ENCODE data around the gene RBM26.
A peak's percentile ranks its signal among the peaks of the same experiment; 100 is the strongest.
"Not testable (repeated sequence)": the region's sequence is repeated elsewhere in the genome, so short reads cannot be mapped to it uniquely, and the experiment has no call there.

RBM26 gene

DNA sequence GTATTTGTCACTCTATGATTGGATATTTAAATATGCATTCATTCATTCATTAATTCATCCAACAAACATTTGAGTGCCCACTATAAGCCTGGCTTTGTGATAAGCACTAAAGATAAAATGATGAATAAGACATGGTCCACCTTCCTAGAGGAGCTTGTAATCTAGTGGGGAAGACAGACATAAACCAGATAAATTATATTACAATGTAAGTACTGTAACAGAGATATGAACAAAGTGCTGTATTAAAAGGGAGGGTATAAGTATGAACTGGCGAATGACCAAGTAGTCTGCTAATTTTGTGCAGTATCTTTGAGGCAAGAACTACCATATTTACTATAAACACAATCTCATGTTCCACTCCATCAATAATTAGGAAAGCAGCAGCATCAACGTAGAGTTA is 88.2 kb downstream of the RBM26 start:
- DNase-seq = no peak

DNA sequence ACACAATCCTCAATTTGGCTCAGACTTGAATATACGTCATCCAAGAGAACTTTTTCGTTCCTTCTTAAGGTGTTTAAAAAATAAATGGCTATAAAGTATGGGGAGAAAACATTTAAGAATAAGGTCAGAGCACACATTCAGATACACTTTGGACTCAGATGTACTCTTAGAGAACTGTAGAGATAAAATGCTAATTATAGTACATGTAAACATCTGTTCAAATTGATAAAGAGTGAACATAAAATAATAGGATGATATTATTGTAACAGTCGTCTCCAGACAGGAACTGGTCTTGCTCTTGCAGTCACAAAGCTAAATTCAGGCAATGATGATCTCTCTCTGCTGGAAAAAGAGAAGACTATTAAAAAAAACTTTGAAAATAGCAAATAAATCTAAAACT is 91.4 kb downstream of the RBM26 start:
- no peak for DNase-seq

DNA sequence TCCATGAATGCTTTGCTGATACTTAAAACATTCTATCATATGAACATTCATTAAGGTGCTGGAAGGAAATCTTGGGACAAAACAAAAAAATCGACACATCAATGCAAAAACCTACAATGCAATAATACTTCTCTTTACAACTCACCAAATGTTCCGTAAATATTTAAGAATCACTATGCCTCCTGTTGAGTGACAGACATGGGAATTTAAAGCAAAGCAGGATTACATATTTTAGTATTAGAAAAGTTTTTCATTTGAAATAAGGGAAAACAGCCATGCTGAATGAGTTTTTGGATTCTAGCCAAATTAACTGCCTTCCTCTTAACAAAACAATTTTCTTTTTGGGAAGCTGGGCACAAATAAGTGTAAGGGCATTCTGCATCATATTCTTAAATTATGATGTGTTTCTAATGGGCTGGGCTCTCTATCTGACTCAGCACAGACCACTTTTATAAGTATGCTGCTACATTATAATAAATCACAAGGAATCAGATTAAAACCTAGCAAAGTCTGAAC is 93.7 kb downstream of the RBM26 start:
- no peak for DNase-seq

DNA sequence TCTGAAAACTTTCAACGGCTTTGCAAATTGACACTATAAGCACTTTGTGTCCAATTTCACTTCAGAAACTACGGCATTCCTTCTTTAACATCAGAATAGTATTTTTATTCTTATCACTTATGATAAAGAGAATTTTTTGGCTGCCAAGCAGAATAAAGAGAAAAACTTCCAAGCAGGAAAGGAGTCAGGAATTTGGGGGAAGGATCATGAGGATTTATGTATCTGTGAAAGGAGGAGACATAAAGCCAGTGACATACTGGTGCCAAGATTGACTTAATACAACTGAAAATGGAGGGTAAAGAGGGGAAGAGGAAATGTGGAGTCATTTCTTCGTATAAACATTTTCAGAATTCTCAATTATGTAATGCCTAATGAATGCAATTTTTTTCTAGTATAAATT is 94.7 kb downstream of the RBM26 start:
- DNase-seq = no peak

DNA sequence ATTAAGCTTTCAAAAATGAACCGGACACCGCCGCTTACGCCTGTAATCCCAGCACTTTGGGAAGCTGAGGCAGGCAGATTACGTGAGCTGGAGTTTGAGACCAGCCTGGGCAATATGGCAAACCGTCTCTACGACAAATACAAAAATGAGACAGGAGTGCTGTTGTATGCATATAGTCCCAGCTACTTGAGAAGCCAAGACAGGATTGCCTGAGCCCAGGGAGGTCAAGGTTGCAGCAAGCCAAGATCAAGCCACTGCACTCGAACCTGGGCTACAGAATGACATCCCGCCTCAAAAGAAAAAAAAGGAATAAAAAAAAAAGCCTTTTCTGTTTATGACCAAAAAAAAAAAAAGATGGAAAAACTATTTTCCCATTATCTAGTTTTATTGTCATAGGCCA is 96.4 kb downstream of the RBM26 start:
- DNase-seq = no peak

DNA sequence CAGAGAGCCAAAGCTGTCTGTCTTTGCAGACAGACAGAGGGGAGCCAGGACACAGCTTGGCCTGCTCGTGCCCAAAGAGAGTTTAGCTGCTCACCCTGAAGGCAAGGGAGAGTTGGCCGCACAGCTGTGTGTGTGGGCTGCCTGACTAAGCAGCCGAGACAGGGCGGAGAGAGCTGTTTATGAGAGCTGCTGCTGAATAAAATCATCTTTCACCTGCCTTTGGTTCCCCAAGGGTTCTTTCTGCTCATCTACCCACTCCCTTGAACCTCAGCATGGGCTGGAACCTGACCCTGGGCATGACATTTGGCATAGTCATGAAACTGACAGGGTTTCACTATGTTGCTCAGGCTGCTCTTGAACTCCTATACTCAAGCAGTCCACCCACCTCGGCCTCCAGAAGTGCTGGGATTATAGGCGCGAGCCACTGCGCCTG is 98.2 kb downstream of the RBM26 start:
- DNase-seq = peak in 1 of 2 donors; percentile 3

DNA sequence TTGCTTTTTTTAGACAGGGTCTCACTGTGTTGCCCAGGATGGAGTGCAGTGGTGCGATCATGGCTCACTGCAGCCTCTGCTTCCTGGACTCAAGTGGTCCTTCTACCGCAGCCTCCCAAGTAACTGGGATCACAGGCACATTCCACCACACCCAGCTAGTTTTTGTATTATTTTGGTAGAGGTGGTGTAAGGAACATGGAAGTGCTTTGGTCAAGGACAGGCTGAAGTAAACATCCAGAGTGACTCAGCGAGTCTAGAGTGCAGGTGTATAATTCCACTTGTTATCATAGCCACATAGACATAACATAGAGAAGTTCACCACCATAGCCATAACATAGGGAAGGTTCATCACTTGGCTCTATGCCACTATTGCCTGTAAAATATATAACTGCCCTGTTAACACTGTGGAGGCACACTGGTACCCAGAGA is 98.6 kb downstream of the RBM26 start:
- DNase-seq = no peak

DNA sequence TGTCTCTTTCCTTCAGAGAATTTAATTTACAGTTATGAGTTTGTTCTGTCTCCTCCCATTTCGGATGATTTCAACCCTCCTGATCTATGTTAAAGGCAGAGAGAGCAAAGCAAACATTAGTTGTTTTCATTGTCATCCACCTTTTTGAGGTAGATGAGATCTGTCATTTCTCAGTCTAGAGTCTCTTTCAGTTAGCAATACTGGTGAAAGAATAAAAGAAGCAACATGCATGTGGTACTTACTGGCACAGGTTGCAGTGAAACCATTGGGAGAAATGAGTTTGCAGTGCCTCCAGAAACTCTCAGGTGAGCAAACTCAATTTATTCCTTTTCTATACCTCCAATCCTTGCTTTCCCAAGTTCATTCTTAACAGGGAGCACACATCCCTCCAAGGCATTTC is 99.4 kb downstream of the RBM26 start:
- no peak for DNase-seq

DNA sequence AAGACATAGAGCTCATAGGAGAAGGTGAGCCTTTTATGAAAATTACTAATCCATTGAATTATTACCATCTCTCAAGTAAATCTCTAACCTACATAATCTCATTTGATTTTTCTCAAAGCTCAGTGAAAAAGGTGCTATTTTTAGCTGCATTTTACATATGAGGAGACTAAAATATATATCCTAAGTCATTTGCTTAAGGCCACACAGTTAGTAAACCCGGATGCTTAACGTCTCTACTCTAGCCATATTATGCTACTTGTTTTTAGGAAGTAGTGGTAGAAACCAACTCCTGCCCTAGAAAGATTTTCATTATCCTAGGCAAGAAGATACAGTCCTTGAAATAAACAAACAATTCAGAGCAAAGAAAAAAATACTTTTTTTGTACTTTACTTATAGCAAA is 108.9 kb downstream of the RBM26 start:
- DNase-seq = no peak

DNA sequence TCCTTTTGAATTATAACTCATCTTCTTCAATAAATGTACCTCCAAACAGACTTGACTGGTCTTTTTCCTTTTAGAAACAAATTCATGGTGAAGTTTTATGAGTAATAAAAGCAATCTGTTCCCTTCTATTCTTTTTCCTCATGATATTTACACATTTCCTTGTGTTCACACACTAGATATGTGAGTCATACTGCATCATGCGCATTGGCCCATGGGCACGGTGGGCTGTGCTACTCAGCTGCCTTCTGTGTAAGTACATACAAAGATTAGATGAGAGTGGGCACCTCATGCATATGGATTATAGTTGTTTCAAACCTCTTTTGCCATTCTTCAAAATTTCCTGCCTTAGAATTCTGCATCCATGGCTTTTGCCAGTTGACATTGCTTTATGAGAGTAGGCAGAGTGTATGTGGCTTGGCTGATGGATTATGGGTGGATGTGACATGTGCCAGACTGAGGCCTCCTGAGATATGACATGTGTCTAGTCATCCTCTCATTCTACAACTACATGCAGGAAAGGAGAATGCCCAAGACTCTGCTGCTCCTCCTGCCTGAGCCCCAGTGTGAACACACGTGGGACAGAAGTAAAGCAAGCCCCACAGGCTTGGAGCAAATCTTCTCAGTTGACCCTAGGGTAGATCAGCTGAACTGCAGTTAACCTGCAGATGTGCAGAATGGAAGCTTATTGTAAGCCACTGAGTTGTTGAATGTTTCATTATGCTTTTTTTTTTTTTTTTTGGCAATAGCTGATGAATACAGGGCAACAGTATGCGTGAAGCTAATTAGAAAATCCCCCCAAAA is 109.9 kb downstream of the RBM26 start:
- no peak for DNase-seq

DNA sequence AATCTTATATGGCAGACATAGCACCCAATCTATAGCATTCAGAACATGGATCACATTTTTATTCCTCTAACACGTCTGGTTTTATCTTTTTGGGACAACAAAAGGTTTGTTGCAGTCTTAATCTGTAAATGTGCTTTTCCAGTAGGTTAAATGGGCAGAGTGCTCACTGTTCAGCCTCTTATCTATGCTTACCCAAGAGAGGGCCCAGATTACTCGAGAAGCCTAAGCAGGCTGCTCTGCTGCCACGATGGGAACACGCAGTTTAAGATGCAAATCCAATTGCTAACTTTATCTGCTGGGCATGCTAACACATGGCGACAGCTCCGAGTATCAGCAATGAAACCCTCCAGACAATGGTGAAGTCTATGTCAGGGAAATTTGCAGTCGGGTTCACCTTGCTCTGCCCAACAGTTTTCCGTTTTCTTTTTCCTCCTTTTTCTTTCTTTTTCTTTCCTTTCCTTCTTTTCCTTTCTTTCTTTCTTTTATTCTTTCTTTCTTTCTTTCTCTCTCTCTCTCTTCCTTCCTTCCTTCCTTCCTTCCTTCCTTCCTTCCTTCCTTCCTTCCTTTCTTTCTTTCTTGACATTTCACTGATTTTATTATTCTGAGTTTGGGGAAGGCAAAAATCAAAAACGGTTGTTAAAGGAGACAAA is 115.3 kb downstream of the RBM26 start:
- DNase-seq = no peak

DNA sequence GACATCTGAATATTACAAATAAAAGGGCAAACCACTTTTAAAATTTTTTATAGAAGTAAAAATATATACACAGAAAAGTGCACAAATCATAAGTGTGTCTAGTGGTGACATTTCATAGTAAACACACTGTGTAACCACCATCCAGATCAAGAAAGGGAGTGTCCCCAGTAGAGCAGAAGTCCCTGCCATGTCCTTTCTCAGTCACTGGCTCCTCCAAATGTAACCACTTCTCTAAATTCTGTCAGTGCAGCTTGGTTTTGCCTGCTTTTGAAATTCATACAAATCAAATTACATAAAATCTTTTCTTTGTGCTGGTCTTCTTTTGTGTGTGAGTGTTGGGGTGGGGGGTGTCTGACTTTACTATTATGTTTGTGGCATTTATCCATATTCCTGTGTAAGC is 116.5 kb downstream of the RBM26 start:
- DNase-seq = no peak

DNA sequence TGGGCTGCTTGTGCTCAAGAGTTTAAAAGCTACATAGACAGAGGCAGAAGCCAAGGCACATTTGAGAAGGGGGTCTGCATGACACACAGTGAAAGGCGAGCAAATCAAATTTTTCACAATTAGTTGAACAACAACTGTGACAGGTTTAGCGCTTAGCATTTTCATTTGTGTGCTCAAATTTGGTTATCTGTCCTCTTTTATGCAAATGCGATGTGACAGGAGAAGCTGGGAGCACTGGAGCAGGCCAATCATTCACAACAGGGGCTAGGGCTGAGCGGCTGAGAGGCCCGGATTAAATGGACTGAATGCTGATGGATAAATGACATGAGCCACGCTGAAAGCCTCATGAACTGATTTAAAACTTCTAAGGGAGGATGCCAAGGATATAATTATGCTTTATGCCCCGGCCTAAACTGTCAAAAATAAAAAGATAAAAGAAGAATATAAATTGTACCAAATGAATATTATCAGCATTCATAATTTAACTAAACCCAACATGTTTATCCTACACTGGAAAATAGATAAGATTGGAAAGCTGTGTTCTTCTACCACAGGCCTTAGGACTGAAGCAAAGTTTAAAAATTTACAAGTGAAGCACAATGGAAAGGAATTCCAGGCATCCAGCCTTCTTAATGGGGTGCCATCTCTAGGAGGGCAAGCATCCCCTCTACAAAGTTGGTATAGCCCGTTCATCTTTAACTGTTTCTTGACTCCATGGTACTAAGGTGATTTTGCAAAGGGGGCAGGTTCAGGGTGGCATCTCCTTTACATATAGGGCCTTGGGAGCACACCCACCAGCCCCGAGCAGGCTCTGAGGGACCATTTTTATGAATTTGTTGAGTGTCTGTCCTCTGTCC is 117.9 kb downstream of the RBM26 start:
- DNase-seq = no peak

DNA sequence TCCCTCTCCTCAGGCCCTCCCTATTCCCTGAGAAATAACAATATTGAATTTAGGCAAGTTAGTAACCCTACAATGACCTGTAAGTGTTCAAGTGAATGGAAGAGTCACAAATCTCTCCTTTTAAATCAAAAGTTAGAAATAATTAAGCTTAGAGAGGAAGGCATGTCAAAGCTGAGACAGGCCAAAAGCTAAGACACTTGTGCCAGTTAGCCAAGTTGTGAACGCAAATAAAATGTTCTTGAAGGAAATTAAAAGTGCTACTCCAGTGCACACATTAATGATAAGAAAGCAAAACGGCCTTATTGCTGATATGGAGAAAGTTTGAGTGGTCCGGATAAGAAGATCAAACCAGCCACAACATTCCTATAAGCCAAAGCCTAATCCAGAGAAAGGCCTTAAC is 120.9 kb downstream of the RBM26 start:
- DNase-seq = no peak

DNA sequence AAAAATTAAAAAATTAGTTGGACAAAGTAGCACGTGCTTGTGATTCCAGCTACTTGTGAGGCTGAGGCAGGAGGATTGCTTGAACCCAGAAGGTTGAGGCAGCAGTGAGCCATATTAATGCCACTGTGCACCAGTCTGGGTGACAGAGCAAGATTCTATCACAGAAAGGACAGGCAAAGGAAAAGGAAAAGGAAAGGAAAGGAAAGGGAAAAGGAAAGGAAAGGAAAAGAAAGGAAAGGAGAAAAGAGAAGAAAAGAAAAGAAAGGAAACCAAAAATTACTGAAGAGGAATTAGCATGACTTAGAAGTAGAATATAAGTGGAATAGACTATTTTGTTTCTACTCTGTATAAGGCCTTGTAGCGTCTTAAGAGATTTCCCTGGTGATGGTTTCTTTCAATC is 122.3 kb downstream of the RBM26 start:
- no peak for DNase-seq

DNA sequence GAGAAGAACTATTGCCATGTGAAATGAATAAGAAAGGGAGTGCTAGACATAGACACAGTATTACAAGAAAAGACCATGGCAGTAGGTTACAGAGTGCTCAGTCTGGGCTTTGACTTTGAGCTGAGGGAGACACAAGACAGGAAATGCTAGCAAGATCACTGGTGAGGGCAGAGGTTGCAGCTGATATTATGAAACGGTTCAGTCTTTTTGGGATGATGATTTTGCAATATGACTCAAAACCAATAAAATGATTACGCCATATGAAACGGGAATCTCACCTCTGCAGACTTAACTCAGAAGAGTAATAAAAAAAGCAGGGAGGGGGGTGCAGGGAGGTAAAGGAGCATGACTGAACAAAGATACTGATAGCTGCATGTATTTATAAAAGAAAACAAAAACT is 123.1 kb downstream of the RBM26 start:
- DNase-seq = no peak

DNA sequence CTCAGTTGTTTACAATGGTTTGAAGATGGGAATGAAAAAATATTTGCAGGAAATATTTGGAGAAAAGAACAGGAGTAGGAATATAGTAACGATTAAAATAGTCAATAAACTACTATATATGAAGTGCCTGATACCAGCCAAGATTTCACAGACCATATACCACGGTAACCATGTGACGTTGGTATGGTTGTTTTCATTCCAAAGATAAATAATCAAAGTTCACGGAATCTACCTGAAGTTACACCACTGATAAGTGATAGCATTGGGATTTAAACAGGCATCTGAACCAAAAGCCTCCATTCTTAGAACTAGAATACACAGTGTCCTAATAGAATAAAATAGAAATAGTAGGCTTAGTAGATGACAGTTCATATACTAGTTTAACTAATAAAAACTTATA is 123.5 kb downstream of the RBM26 start:
- DNase-seq = no peak

DNA sequence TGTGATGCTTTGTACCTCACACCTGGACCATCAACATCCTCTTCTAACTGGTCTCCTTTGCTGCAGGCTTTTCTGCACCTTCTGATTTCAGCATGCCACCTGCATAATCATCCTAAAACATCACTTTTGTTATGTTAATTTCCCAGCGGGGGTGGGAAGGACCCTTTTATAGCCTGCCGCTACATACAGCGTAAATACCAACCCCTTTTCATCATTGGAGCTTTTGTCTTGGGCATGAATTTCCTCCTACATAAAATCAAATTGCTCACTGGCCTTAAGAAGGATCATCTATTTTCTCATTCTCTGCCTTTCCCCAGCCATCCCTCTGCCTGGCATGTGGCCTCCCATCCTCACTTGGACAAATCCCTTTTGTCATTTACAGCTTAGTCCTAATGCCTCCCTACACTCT is 124.7 kb downstream of the RBM26 start:
- no peak for DNase-seq

DNA sequence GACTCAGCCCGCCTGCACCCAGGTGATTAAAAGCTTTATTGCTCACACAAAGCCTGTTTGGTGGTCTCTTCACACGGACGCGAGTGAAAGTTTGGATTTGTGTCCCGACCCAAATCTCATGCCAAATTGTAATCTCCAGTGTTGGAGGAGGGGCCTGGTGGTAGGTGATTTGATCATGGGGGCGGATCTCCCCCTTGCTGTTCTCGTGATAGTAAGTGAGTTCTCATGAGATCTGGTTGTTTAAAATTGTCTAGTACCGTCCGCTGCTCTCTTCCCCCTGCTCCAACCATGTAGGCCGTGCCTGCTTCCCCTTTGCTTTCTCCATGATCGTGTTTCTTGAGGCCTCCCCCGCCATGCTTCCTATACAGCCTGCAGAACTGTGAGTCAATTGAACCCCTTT is 126.3 kb downstream of the RBM26 start:
- not testable (repeated sequence) for DNase-seq

DNA sequence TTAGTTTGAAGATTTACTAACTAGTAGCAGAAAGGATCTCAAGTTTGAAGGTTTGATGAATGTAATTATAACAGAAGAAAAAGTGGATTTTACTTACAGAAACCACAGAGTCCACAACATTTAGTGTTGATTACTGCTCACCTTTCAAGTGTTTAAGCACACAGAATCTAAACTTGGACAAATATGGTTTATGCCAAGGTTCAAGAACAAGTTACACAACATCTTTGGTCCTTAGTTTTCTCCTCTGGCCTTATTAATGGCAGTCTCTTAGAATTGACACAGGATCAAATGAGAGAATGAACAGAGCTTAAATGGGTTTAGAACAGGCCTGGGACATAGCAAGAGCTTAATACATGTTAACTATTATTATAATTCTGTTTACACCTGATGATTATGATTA is 133.0 kb downstream of the RBM26 start:
- no peak for DNase-seq

DNA sequence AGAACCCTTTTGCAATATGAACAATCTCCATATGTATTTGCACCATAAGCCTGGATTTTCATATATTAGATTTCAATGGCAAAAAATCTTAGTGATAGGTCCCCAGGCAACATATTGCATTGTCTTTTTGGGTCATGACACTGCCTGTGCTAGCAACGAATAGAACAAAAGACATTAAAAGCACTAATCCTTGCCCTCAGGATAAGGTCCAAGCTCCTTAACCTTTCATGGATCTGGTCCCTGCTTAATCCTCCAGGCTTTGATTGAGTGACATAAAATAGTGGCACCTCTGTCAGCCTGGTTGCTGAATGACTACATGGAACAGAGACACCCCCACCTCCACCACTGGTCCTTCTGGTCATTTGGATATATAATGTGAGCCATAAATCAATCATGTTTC is 134.4 kb downstream of the RBM26 start:
- no peak for DNase-seq

DNA sequence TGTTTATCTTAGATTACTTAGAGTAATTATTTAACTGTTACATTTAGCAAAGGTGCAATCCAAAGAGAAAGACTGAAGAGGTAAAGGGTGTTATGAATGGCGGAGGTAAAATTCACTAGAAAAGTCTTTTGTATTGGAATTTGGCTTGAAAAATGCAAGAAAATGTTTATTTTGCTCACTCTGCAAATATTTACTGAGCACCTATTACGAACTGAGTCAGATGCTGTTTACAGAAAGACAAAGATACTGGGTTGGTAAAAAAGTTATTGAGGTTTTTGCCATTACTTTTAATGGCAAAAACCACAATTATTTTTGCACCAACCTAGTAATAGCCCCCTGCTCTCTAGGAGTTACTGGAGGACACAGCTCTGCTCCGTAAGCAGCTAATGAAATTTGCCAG is 135.2 kb downstream of the RBM26 start:
- no peak for DNase-seq
